HG03280 (cell line): ENCODE results near the gene IL17RC.
"Not testable (repeated sequence)": the region's sequence is repeated elsewhere in the genome, so short reads cannot be mapped to it uniquely, and the experiment has no call there.

Experiments
- ATAC-seq: cut with Tn5 transposase; IDR thresholded peaks from one replicate; pipeline ENCODE4 v1.9.1; 2021; ENCODE audit warnings: mild to moderate bottlenecking, moderate library complexity; ENCODE audit not compliant: unreplicated experiment

IL17RC gene

GRCh38 chr3:9914559-9915253 is 2.2 kb upstream of the IL17RC start:
- no peak for ATAC-seq

GRCh38 chr3:9915254-9916141 is 1.4 kb upstream of the IL17RC start:
- ATAC-seq, result no peak

GRCh38 chr3:9916346-9916733 is 558 bp upstream of the IL17RC start:
- ATAC-seq, result no peak

GRCh38 chr3:9917820-9918219 is 922 bp downstream of the IL17RC start:
- ATAC-seq, result no peak

GRCh38 chr3:9918261-9919038 is 1.6 kb downstream of the IL17RC start:
- ATAC-seq, result no peak

GRCh38 chr3:9928158-9928557 is 11.3 kb downstream of the IL17RC start:
- no peak for ATAC-seq

GRCh38 chr3:9930804-9931418 is 14.0 kb downstream of the IL17RC start:
- no peak for ATAC-seq

GRCh38 chr3:9932535-9932842 is 15.6 kb downstream of the IL17RC start:
- ATAC-seq, result no peak

- ATAC-seq, result peak; percentile 69
Observed at GRCh38 chr3:9932843-9933560, 16.1 kb downstream of the IL17RC start.

- ATAC-seq, result peak; percentile 89
Observed at GRCh38 chr3:9933561-9934234, 16.8 kb downstream of the IL17RC start, which contains the start of gene CRELD1. TSS of gene CRELD1 (plus strand) at chr3:9933834. CDS start at chr3:9934439, 605 bp downstream.

GRCh38 chr3:9934235-9934621 is 17.3 kb downstream of the IL17RC start:
- no peak for ATAC-seq

- ATAC-seq, result no peak
Observed at GRCh38 chr3:9934993-9935392, 18.1 kb downstream of the IL17RC start.

GRCh38 chr3:9935966-9936510 is 19.1 kb downstream of the IL17RC start:
- ATAC-seq, result no peak

- no peak for ATAC-seq
Observed at GRCh38 chr3:9937486-9938238, 20.8 kb downstream of the IL17RC start.

GRCh38 chr3:9938966-9939365 is 22.1 kb downstream of the IL17RC start:
- ATAC-seq, result no peak

- not testable (repeated sequence) for ATAC-seq
Observed at GRCh38 chr3:9939906-9940305, 23.0 kb downstream of the IL17RC start.

GRCh38 chr3:9940746-9941145 is 23.8 kb downstream of the IL17RC start:
- ATAC-seq, result no peak

- no peak for ATAC-seq
Observed at GRCh38 chr3:9942164-9942563, 25.3 kb downstream of the IL17RC start.
